HFF-Myc (cell line): ENCODE results near the gene SIGLEC8.

Experiments used
- DNase-seq: peaks from one replicate; pipeline ENCODE4 v3.0.0-alpha.2; 2011; ENCODE audit warnings: low read depth; ENCODE audit errors: extremely low read depth
- H3K4me3 ChIP-seq: replicated peaks from 2 replicates; pipeline ENCODE4 v1.5.1; 2011; ENCODE audit warnings: low read depth, mild to moderate bottlenecking, control low read depth, low read length
- TF ChIP-seq, protein P1 (sequence below): IDR thresholded peaks from 2 replicates; pipeline ENCODE4 v1.5.1; 2012; ENCODE audit warnings: mild to moderate bottlenecking, low read depth, low read length, control low read depth; ENCODE audit errors: missing control alignments

Gene SIGLEC8

DNA sequence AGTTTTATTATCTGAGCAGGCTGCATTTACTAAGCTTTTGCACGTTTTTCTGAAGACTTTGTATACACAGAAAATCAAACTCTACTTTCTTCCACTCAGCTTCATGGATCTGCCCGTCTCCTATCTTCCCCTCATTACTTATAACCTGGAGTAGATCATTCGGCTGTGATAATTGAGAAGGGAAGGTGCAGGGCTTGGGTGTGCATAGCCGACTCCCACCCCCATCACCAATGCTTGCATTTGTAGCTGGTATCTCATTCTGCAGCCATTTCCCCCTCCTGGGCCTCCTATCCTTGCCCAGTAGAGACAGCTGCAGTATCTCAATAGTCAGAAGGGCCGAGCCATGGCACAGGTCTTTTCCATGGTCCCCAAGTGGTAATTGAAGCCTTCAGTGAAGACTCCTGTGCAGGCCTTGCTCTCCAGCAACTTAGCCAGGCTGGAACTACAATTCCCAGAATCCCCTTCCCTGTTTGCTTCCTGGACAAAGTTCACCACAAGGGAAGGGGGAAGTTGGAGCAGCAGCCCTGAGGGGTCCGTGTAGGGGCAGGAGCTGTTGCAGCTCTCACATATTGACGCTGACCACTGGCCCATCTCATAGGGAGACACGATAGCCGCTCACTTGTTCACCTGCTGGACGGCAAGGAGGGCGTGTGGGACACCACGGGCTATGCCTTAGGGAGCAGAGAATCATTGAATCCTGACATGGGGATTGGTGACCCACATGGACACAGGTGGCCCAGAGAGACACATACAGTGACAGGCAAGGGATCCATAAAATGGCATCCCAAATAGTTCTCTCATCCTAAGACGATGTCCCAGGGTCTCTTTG, 2.1 kb upstream of the SIGLEC8 start:
- H3K4me3 ChIP-seq: no peak overlapping the region
- no peak for DNase-seq

DNA sequence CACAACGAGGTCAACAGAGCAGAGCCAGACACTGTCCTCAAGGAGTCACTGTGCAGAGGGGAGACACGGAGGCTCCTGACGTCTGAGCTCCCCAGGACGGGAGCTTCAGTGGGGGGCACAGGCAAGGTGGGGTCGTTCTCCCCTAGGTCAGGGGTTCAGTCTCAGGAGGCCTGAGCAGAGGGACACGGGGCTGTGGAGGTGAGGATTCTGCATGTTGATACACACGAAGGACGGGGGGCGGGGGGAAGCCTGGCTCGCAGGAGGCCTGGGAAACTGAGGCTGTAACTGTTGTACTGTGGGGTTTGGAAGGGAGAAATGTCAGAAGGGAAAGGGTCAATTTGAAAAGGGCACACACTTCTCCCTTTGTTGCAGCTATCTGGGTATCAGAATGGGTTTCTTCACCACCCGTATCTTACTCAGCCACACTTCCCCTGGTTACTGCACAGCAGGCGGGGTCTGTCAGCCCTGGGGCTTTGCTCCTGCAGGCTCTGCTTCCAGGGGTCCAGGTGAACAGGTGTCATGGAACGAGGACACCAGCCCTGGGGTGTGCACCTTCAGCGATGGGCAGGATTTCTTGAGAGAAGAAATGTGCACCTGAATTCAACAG, 748 bp upstream of the SIGLEC8 start:
- TF ChIP-seq, protein P1, sequence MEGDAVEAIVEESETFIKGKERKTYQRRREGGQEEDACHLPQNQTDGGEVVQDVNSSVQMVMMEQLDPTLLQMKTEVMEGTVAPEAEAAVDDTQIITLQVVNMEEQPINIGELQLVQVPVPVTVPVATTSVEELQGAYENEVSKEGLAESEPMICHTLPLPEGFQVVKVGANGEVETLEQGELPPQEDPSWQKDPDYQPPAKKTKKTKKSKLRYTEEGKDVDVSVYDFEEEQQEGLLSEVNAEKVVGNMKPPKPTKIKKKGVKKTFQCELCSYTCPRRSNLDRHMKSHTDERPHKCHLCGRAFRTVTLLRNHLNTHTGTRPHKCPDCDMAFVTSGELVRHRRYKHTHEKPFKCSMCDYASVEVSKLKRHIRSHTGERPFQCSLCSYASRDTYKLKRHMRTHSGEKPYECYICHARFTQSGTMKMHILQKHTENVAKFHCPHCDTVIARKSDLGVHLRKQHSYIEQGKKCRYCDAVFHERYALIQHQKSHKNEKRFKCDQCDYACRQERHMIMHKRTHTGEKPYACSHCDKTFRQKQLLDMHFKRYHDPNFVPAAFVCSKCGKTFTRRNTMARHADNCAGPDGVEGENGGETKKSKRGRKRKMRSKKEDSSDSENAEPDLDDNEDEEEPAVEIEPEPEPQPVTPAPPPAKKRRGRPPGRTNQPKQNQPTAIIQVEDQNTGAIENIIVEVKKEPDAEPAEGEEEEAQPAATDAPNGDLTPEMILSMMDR: no peak
- DNase-seq: no peak

More for the DNA sequence above, 2.1 kb upstream of the SIGLEC8 start:
- TF ChIP-seq, protein P1: no peak

DNA sequence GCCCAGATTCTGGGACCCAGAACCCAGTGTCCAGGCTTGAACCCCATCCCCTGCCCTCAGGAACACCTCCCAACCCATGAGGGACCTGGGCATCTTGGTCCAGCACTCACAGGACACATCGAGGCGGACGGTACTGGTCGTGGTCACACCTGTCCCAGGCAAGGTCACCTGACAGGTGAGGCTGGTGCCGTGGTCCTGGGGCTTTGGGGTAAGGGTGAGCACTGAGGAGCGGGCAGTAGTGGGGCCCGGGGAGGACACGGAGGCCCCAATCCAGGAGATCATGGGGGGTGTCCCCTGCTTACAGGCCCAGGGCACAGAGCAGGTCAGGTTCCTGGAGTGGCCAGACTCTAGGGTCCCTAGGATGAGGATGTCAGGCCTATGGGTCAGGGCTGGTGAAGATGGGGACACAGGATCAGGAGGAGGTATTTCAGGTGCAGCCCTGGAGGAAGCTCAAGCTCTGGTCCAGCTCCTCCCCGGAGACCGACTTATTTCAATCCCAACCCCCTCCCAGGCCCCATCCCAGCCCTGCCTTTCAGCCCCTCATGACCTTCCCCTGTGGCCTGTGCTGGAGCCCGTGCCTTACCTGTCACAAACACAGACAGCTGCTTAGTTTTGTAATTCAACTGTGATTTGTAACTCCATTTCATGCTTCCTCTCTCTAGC, 772 bp downstream of the SIGLEC8 start:
- H3K4me3 ChIP-seq: no peak overlapping the region
- TF ChIP-seq, protein P1: no peak
- DNase-seq: no peak

More for the DNA sequence above, 748 bp upstream of the SIGLEC8 start:
- no peak overlapping the region for H3K4me3 ChIP-seq

GRCh38 chr19:51456541-51457290, 1.5 kb downstream of the SIGLEC8 start:
- H3K4me3 ChIP-seq: no peak overlapping the region
- DNase-seq: no peak
- TF ChIP-seq, protein P1: no peak

- H3K4me3 ChIP-seq: no peak overlapping the region
- DNase-seq: no peak
- TF ChIP-seq, protein P1: no peak
Measured at GRCh38 chr19:51450730-51451307, 7.4 kb downstream of the SIGLEC8 start.

DNA sequence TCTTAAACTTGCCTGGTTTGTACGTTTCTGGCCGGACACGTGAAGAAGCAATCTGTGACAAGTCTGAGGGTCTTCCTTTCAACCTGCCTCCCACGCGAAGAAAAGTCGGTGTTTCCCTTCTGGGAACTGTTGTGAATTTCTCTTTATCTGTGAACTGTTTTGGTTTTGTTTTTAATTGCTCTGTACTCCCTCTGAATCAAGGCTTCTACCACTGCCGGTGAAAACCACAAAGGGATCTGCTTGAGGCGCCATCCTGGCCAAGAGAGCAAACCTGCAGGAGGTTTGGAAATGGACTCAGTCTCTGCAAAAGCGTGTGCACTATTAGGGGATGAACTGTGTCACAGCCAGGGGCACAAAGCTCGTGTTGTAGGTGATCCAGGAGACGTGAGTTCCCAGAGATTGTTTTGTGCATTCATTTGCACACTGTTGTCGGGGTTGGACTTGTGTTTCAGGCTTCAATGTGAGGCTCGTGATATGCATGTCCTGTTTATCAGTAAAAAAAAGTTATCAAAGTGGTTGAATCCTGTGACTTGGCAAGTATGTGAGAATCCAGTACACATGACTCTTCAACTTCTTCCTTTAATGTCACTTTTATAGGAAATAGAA, 9.7 kb downstream of the SIGLEC8 start:
- H3K4me3 ChIP-seq: no peak overlapping the region
- no peak for DNase-seq
- TF ChIP-seq, protein P1: no peak
